ENCODE data around the gene MAP3K7. TPM values are rescaled to one million over a fixed set of nuclear protein-coding genes. Genes with fewer than 3 reads are reported as not detected.

MAP3K7 gene
- total RNA-seq, 1 experiment from 2014 or later = 23.0 TPM

- in situ Hi-C loops (cut with HindIII; ENCODE audit: low pct_unique_long_range_greater_than_20kb, low sequenced_read_pairs) = no loop called here
- DNase-seq (ENCODE audit: low read depth, low spot score) = peak; percentile 30
Observed at GRCh38 chr6:90478278-90478677, 108.6 kb downstream of the MAP3K7 start.

- in situ Hi-C loops (cut with HindIII; ENCODE audit: low pct_unique_long_range_greater_than_20kb, low sequenced_read_pairs) = no loop called here
- DNase-seq (ENCODE audit: low read depth, low spot score) = no peak
Observed at GRCh38 chr6:90477366-90477765, 109.5 kb downstream of the MAP3K7 start.

GRCh38 chr6:90472716-90473115, 114.2 kb downstream of the MAP3K7 start:
- no peak for DNase-seq (ENCODE audit: low read depth, low spot score)
- in situ Hi-C loops (cut with HindIII; ENCODE audit: low pct_unique_long_range_greater_than_20kb, low sequenced_read_pairs) = no loop called here

GRCh38 chr6:90471263-90471662, 115.6 kb downstream of the MAP3K7 start:
- in situ Hi-C loops (cut with HindIII; ENCODE audit: low pct_unique_long_range_greater_than_20kb, low sequenced_read_pairs) = no loop called here
- DNase-seq (ENCODE audit: low read depth, low spot score) = no peak

- DNase-seq (ENCODE audit: low read depth, low spot score) = no peak
- in situ Hi-C loops (cut with HindIII; ENCODE audit: low pct_unique_long_range_greater_than_20kb, low sequenced_read_pairs) = no loop called here
Observed at GRCh38 chr6:90469906-90470305, 117.0 kb downstream of the MAP3K7 start.

GRCh38 chr6:90468859-90469258, 118.0 kb downstream of the MAP3K7 start:
- in situ Hi-C loops (cut with HindIII; ENCODE audit: low pct_unique_long_range_greater_than_20kb, low sequenced_read_pairs) = no loop called here

GRCh38 chr6:90468080-90468479, 118.8 kb downstream of the MAP3K7 start:
- no peak for DNase-seq (ENCODE audit: low read depth, low spot score)
- in situ Hi-C loops (cut with HindIII; ENCODE audit: low pct_unique_long_range_greater_than_20kb, low sequenced_read_pairs) = no loop called here

More at GRCh38 chr6:90468859-90469258, 118.0 kb downstream of the MAP3K7 start:
- no peak for DNase-seq (ENCODE audit: low read depth, low spot score)

- in situ Hi-C loops (cut with HindIII; ENCODE audit: low pct_unique_long_range_greater_than_20kb, low sequenced_read_pairs) = no loop called here
- no peak for DNase-seq (ENCODE audit: low read depth, low spot score)
Observed at GRCh38 chr6:90467546-90467945, 119.3 kb downstream of the MAP3K7 start.

- in situ Hi-C loops (cut with HindIII; ENCODE audit: low pct_unique_long_range_greater_than_20kb, low sequenced_read_pairs) = no loop called here
- DNase-seq (ENCODE audit: low read depth, low spot score) = peak; percentile 11
Observed at GRCh38 chr6:90466154-90466940, 120.5 kb downstream of the MAP3K7 start.

GRCh38 chr6:90465686-90466085, 121.2 kb downstream of the MAP3K7 start:
- in situ Hi-C loops (cut with HindIII; ENCODE audit: low pct_unique_long_range_greater_than_20kb, low sequenced_read_pairs) = no loop called here

GRCh38 chr6:90464507-90464906, 122.4 kb downstream of the MAP3K7 start:
- in situ Hi-C loops (cut with HindIII; ENCODE audit: low pct_unique_long_range_greater_than_20kb, low sequenced_read_pairs) = no loop called here
- DNase-seq (ENCODE audit: low read depth, low spot score) = no peak

More at GRCh38 chr6:90465686-90466085, 121.2 kb downstream of the MAP3K7 start:
- no peak for DNase-seq (ENCODE audit: low read depth, low spot score)

GRCh38 chr6:90463874-90464273, 123.0 kb downstream of the MAP3K7 start:
- in situ Hi-C loops (cut with HindIII; ENCODE audit: low pct_unique_long_range_greater_than_20kb, low sequenced_read_pairs) = no loop called here
- no peak for DNase-seq (ENCODE audit: low read depth, low spot score)

Measured in SK-MEL-5 (cell line).